GM12878 (cell line): ENCODE data around the gene DAO.

Experiments used
- BACH1 ChIP-seq: fragments of 450-650 bp; IDR thresholded peaks from 2 replicates; pipeline ENCODE4 v1.6.1; 2017; ENCODE audit warnings: mild to moderate bottlenecking, borderline replicate concordance
- CEBPZ ChIP-seq: fragments of 150-350 bp; IDR thresholded peaks from 2 replicates; pipeline ENCODE4 v1.6.1; 2016; ENCODE audit warnings: low read depth, low read length
- ETV6 ChIP-seq, 2 experiments: fragments of 450-650 bp in 1 of 2; IDR thresholded peaks in 1 of 2; conservative IDR thresholded peaks in 1 of 2; 2 replicates each; pipeline ENCODE4 v1.6.1; 2014; ENCODE audit warnings: antibody characterized with exemption in 1 of 2, borderline replicate concordance in 1 of 2, low read depth in 1 of 2, mild to moderate bottlenecking in 1 of 2, moderate library complexity in 1 of 2
- FOXK2 ChIP-seq: fragments of 450-650 bp; IDR thresholded peaks from 2 replicates; pipeline ENCODE4 v1.6.1; 2017; ENCODE audit warnings: mild to moderate bottlenecking, moderate library complexity
- IKZF1 ChIP-seq: fragments of 450-650 bp; conservative IDR thresholded peaks from 2 replicates; pipeline ENCODE4 v1.6.1; 2017; ENCODE audit warnings: antibody characterized with exemption, mild to moderate bottlenecking
- KDM1A ChIP-seq: fragments of 200-600 bp; sonication (generic); IDR thresholded peaks from 2 replicates; pipeline ENCODE4 v1.6.1; 2016; ENCODE audit warnings: borderline replicate concordance
- POLR2A ChIP-seq: IDR thresholded peaks from 2 replicates; pipeline ENCODE4 v1.6.1; 2011; ENCODE audit warnings: low read depth, mild to moderate bottlenecking, low read length
- SP1 ChIP-seq: IDR thresholded peaks from one replicate; pipeline ENCODE4 v1.6.1; 2011; ENCODE audit warnings: low read depth, low read length
- SRF ChIP-seq, 2 experiments: IDR thresholded peaks; 2 replicates each; pipeline ENCODE4 v1.6.1; 2011; ENCODE audit warnings: low read depth in 2 of 2, low read length in 2 of 2, mild to moderate bottlenecking in 1 of 2, moderate library complexity in 1 of 2
- SUZ12 ChIP-seq: fragments of 200-600 bp; sonication (generic); IDR thresholded peaks from one replicate; pipeline ENCODE4 v1.6.1; 2018; ENCODE audit warnings: antibody characterized with exemption, mild to moderate bottlenecking; ENCODE audit not compliant: unreplicated experiment
- TF ChIP-seq, protein P1 (sequence below), 3 experiments: IDR thresholded peaks in 2 of 3; conservative IDR thresholded peaks in 1 of 3; 2 replicates each; pipeline ENCODE4 v1.5.1; 2011; ENCODE audit warnings: low read depth in 3 of 3, low read length in 3 of 3, mild to moderate bottlenecking in 3 of 3, control low read depth in 2 of 3, moderate library complexity in 2 of 3, inconsistent platforms in 1 of 3, mixed read lengths in 1 of 3; ENCODE audit not compliant: control insufficient read depth in 2 of 3, insufficient read depth in 1 of 3; ENCODE audit errors: extremely low read depth in 1 of 3
- TF ChIP-seq, protein P2 (sequence below): IDR thresholded peaks from 2 replicates; pipeline ENCODE4 v1.6.1; 2012; ENCODE audit warnings: mild to moderate bottlenecking, low read depth, low read length
- TF ChIP-seq, protein P3 (sequence below): fragments of 150-350 bp; IDR thresholded peaks from 2 replicates; pipeline ENCODE4 v1.6.1; 2014; ENCODE audit warnings: mild to moderate bottlenecking, low read depth, low read length

DNA sequence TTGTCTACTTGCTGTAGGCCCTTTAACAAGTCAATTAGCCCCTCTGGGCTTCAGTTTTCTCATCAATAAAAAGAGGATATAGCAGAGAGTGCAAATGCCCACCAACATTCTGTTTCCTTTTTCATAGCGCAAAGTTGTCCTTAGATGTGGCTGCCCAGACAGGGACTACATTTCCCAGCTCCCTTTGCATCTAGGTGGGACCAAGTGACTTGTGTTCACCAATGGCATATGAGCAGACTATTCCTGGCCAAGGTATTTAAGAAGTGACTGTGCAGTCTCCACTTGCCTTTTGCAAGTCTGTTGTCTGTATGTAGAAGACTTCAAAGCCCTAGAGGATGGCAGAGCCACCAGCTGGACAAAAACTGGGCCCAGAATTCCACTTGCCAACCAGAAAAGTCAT, 59.7 kb downstream of the DAO start:
- TF ChIP-seq KDM1A = no peak
- no peak for TF ChIP-seq ETV6 (conservative IDR thresholded peaks at IDR 0.05 in 1 of 2, IDR thresholded peaks at IDR 0.05 in 1 of 2; ENCODE audit: borderline replicate concordance in 1 of 2, low read depth in 1 of 2)
- TF ChIP-seq, protein P1, sequence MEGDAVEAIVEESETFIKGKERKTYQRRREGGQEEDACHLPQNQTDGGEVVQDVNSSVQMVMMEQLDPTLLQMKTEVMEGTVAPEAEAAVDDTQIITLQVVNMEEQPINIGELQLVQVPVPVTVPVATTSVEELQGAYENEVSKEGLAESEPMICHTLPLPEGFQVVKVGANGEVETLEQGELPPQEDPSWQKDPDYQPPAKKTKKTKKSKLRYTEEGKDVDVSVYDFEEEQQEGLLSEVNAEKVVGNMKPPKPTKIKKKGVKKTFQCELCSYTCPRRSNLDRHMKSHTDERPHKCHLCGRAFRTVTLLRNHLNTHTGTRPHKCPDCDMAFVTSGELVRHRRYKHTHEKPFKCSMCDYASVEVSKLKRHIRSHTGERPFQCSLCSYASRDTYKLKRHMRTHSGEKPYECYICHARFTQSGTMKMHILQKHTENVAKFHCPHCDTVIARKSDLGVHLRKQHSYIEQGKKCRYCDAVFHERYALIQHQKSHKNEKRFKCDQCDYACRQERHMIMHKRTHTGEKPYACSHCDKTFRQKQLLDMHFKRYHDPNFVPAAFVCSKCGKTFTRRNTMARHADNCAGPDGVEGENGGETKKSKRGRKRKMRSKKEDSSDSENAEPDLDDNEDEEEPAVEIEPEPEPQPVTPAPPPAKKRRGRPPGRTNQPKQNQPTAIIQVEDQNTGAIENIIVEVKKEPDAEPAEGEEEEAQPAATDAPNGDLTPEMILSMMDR (IDR thresholded peaks at IDR 0.05 in 2 of 3, conservative IDR thresholded peaks at IDR 0.05 in 1 of 3; ENCODE audit: control insufficient read depth in 2 of 3, extremely low read depth in 1 of 3, insufficient read depth in 1 of 3, low read depth in 3 of 3, low read length in 3 of 3) = no peak
- TF ChIP-seq, protein P2, sequence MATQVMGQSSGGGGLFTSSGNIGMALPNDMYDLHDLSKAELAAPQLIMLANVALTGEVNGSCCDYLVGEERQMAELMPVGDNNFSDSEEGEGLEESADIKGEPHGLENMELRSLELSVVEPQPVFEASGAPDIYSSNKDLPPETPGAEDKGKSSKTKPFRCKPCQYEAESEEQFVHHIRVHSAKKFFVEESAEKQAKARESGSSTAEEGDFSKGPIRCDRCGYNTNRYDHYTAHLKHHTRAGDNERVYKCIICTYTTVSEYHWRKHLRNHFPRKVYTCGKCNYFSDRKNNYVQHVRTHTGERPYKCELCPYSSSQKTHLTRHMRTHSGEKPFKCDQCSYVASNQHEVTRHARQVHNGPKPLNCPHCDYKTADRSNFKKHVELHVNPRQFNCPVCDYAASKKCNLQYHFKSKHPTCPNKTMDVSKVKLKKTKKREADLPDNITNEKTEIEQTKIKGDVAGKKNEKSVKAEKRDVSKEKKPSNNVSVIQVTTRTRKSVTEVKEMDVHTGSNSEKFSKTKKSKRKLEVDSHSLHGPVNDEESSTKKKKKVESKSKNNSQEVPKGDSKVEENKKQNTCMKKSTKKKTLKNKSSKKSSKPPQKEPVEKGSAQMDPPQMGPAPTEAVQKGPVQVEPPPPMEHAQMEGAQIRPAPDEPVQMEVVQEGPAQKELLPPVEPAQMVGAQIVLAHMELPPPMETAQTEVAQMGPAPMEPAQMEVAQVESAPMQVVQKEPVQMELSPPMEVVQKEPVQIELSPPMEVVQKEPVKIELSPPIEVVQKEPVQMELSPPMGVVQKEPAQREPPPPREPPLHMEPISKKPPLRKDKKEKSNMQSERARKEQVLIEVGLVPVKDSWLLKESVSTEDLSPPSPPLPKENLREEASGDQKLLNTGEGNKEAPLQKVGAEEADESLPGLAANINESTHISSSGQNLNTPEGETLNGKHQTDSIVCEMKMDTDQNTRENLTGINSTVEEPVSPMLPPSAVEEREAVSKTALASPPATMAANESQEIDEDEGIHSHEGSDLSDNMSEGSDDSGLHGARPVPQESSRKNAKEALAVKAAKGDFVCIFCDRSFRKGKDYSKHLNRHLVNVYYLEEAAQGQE = no peak
- no peak for TF ChIP-seq POLR2A
- no peak for TF ChIP-seq SRF (IDR thresholded peaks at IDR 0.05; ENCODE audit: low read depth in 2 of 2, low read length in 2 of 2)
- TF ChIP-seq, protein P3, sequence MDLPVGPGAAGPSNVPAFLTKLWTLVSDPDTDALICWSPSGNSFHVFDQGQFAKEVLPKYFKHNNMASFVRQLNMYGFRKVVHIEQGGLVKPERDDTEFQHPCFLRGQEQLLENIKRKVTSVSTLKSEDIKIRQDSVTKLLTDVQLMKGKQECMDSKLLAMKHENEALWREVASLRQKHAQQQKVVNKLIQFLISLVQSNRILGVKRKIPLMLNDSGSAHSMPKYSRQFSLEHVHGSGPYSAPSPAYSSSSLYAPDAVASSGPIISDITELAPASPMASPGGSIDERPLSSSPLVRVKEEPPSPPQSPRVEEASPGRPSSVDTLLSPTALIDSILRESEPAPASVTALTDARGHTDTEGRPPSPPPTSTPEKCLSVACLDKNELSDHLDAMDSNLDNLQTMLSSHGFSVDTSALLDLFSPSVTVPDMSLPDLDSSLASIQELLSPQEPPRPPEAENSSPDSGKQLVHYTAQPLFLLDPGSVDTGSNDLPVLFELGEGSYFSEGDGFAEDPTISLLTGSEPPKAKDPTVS = no peak
- TF ChIP-seq IKZF1 = no peak
- TF ChIP-seq SUZ12 = no peak
- no peak for TF ChIP-seq SP1
- TF ChIP-seq FOXK2 = no peak
- no peak for TF ChIP-seq CEBPZ
- TF ChIP-seq BACH1 = no peak
